DMS114 treated with DMSO at 0.1 percent for 48 hours (cell line): ENCODE data around the gene TMEM101.
A peak's percentile ranks its signal among the peaks of the same experiment; 100 is the strongest.
"Not testable (repeated sequence)": the region's sequence is repeated elsewhere in the genome, so short reads cannot be mapped to it uniquely, and the experiment has no call there.

ENCODE experiments used
- DNase-seq: peaks from one replicate; lab custom pipeline; 2025; ENCODE audit not compliant: unreplicated experiment; lab: John Stamatoyannopoulos, UW

The TMEM101 gene

DNA sequence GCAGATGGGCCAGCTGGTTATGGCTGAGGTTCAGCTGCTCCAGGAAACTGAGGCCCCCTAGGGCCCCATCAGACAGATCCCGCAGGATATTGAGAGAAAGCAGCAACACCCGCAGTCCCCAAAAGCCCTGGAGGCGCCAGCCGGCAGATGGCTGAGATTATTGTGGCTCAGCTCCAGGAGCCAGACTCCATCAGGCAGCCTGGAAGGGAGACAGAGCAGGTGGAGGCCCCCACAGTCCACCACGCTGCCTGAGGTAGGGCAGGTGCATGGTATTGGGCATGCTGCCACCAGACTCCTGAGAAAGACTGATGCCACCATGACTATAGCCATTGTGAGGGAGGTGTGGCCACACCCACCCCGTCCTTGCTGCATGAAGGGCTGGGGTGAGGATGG lies 9.5 kb upstream of the TMEM101 start:
- no peak for DNase-seq

DNA sequence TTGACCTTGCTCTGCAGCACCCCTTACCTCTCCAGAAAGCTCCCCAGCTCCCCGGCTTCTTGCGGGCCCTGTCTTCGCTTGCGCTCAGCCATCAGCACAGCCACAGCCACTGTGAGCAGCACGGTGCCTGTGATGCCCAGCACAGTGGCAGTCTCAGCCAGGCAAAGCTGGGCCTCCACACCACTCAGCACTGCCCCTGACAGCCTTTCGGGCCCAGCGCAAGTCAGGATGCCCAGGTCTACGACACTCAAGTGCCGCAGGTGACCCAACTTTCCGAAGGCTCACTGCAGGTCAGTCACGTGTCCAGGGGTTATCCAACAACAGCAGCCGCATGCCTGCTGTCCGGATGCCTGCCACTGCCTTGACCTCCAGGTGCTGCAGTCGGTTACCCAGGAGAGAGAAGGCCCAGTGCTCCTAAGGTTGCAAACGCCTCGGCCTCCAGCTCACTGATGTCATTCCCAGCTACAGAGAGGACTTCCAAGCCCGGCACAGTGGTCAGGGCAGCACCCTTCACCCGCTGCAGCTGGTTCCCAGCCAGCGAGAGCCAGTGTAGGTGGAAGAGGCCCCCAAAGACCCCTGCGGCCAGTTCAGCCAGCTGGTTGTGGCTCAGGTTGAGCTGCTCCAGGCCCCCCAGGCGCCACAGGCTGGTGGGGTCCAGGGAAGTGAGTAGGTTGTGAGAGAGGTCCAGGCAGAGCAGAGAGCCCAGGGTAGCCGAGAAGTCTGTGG lies 8.9 kb upstream of the TMEM101 start:
- DNase-seq = no peak

DNA sequence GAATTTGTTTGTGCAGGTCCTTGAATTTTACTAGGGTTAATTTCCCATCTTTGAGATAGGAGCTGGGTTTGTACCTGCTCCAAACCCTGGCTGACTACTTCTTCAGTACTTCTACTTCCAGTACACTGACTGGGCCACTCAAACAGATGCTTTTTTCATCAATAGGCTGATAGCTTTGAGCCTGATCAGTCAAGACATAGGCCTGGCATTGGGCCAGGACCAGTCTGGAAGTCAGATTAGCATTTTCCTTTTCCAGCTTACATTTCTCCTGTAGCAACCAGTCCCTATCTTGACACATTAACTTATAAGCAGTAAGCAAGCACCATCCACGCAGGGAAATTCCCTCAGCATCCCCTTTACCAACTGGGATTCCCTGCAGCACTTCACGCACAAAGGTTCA lies 7.5 kb upstream of the TMEM101 start:
- DNase-seq = no peak

DNA sequence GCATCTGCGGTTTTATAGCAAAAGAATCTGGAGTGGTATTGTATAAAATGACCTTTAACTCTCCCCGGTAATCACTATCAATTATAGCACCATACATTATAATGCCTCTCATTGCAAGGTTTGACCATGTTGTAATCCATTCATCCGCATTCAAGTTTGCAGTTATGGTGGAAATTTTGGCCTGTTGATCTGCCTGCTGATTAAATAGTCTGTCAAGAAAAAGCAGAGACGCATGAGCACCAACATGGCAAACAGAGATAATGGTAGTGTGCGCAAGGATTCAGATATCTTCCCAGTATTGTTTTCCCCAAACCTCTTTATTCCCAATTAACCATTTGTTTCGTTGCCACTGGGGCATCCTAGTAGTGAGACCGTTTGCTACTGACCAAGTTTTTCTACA lies 6.5 kb upstream of the TMEM101 start:
- DNase-seq = not testable (repeated sequence)

DNA sequence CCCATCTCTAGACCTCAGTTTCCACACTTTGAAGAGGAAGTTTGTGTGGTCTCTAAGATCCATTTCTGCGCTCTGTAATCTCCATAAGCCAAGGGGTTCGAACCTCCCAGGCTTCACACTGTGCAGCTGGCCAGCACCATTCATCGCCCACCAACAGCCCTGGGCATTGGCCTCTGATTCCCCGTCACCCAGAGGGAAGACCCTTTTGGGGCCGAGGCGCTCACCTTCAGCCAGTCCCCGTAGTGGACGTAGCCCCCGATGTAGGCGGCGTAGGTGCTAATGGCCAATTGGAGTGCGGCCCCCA lies 678 bp downstream of the TMEM101 start:
- peak; percentile 20 for DNase-seq

DNA sequence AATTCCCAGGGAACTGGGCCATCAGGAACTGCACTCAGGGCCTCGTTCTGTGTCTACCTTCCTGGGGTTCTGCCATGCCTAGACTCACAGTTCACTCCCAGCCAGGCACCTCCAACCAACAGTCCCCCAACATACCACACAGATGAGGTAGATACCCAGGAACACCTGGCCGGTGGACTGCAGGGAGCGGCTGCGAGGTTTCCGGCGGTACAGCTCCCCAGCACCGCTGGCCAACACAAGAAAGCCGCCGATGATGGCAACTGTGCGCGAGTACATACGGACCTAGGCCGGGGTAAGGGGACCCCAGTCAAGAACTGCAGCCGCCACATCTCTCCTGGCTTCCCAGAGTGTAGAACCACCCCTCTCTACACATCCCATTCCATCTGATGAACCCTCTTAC lies 1.9 kb downstream of the TMEM101 start:
- DNase-seq = no peak

DNA sequence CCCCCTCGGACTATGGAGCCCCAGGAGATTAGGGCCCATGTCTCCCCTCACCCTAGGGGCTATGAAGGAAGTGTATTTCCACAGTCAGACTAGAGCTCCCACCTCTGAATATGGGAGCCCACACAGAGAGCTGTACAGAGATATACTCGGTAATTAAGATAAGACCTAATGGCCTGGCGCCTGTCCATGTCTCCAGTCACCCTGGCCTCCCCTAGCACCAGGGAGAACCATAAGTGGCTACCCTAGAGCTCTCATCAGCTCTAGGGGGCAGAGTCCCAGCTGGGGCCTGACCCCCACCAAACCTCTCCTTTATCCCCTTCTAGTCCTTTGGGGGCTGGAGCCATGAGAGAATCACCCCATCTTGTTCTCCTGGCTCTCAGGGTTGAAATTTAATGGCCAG lies 2.4 kb downstream of the TMEM101 start:
- no peak for DNase-seq

DNA sequence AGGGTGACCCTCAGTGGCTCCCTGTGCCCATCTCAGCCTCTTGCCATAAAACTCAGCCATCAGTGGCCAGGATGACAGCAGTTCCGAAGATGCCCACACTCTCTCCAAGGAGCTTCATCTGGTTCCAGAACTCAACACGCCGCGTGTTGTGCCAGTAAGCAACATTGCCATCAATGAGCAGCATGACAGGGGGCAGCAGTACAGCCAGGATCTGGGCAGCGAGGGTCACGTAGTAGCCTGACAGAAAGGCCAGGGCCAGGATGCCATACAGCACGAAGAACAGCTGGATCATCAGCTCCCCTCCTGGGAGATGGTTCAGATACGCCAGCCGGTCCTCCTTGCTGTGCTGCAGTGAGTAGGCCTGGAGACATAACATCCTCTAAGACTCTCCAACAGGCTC lies 2.9 kb downstream of the TMEM101 start:
- DNase-seq = no peak

DNA sequence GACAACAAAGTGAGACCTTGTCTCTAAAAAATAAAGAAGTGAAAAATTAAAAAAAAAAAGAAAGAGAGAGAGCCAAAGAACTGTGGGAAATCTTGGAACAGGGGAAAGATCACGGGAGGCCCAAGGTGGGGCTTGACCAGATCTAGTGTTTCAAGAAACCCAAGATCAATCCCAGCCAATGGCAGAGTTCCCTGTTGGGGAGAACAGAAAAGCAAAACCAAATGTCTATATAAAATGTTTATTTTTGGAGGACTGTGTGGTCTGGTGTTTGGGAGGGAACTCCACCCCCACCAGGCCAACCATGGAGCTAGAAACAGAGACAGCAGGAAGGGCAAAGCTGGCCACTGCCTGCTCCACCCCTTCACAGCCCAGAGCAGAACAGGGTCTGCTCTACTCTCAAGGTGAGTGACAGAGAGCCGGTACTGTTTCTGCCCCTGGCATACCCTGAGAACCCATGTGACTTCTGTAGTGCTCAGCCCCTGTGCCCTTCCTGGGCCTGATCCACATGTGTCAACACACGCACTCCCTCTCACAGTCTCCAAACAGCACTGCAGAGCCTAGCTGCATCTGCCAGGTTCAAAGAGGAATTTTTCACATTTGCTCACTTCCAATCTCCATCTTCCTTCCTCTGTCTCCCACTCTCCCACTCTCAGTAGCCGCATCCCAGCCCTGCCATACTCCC lies 3.7 kb downstream of the TMEM101 start:
- DNase-seq = no peak

DNA sequence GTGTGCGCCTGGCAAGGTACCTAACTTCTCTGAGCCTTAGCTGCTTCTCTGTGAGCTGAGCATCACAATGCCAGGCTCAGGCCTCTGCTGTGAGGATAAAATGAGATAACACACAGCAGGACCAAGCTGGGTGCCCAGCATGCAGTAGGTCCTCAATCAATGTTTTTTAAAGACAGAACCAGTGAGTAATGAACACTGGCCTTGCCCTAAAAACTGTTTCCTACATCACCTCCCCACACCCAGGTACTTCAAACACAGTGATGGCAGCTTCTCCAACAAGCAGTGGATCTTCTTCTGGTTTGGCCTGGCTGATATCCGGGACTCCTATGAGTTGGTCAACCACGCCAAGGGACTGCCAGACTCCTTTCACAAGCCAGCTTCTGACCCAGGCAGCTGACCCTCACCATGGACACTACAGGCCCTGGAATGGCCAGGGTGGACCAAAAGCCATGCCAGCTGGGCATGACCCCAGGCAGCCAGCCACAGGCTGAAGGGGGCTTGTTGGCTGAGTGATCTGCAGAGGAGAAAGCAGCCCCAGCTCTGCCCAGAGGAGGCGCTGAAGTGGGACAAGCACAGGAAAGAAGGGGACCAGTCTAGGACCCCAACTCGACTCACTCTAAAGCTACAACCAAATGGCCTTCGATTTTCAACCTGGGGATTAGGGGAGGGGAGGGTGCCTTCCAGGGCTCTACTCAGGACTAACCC lies 6.4 kb downstream of the TMEM101 start:
- no peak for DNase-seq

DNA sequence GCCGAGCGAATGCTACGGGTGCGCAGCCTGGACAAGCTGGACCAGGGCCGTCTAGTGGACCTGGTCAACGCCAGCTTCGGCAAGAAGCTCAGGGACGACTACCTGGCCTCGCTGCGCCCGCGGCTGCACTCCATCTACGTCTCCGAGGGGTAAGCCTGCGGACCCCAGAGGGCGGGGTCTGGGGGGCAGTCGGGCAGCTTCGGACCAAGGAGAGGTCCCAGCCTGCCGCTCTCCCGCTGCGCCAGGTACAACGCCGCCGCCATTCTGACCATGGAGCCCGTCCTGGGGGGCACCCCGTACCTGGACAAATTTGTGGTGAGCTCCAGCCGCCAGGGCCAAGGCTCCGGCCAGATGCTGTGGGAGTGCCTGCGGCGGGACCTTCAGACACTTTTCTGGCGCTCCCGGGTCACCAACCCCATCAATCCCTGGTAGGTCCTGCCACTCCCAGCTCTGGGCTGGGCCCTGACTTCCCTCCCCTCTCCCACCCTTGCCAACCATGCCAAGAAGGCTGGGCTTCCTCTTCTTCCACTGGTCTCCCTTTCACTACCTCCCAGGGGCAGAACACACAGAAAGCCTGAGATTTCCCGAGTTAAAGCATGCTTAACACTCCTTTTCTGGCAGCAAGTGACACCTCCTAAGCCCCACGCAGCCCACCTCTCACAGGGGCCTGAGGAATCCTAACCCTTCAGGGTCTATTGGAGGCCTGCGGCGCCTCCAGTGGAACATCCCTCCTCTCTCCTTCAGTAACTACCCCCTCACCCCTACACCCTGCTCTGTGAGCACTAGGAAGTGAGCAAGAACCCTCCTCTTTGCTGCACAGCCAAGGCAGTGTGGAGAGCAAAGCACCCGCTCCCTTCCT lies 7.2 kb downstream of the TMEM101 start:
- no peak for DNase-seq

DNA sequence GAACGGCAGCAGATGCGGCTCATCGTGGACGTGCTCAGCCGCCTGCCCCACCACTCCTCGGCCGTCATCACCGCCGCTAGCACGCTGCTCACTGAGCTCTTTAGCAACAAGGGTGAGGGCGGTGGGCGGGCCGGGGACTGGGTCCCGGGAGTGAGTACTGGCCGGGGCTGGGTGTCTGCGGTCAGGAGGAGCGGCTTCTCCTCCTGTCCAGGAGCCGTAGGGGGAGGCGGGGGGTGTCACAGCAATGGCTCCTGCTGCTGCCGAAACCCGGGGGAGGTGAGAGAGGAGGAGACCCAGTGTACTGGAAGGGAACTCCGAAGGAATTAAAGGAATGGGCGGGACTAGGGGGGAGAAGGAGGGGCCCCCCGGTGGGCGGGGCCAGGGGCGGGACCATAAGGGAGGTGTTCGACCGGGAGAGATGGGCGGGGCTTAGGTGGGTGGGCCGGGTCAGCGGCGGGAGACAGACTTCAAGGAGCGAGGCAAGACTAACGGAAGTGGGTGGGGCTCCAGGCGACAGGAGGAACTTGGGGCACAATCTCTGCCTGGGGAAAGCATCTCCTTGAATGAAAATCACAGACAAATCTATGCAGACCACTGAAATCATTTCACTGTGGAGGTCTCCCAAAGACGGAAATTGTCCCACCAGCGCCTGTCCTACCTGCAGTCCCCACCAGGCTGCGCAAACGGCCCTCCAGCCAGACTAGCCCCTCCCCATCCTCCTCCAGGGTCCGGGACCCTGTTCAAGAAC lies 8.0 kb downstream of the TMEM101 start:
- peak; percentile 91 for DNase-seq

DNA sequence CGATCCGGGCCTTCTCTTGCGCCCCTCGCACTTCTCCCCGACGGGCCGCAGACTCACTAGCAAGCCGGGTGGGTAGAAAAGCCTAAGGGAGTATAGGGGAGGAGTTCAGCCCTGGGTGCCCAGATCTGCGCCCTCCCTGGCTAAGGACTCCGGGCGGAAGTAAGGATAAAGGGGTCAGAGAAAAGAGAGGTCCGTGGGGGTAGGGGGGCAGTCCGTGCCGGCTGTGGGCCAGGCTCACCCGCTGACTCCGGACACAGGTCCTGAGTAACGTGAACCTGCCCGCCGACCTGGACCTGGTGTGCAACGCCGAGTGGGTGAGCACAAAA lies 8.5 kb downstream of the TMEM101 start:
- DNase-seq = no peak

DNA sequence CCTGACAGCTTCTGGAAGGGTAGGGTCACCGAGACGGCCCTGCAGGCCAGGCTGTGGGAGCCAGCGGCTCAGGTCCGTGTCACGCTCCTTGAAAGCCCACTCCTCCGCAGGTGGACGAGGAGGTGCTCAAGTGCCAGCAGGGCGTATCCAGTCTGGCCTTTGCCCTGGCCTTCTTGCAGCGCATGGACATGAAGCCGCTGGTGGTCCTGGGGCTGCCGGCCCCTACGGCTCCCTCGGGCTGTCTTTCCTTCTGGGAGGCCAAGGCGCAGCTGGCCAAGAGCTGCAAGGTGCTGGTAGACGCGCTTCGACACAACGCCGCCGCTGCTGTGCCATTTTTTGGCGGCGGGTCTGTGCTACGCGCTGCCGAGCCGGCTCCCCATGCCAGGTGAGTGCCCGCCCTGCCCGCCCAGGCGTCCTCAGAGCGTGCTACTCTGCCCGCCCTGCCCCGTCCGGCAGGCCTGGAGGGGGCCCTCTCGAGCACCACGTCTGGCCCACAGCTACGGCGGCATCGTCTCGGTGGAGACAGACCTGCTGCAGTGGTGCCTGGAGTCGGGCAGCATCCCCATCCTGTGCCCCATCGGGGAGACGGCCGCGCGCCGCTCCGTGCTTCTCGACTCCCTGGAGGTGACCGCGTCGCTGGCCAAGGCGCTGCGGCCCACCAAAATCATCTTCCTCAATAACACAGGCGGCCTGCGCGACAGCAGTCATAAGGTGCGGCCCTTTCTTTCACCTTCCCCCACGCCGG lies 9.1 kb downstream of the TMEM101 start:
- DNase-seq = no peak

DNA sequence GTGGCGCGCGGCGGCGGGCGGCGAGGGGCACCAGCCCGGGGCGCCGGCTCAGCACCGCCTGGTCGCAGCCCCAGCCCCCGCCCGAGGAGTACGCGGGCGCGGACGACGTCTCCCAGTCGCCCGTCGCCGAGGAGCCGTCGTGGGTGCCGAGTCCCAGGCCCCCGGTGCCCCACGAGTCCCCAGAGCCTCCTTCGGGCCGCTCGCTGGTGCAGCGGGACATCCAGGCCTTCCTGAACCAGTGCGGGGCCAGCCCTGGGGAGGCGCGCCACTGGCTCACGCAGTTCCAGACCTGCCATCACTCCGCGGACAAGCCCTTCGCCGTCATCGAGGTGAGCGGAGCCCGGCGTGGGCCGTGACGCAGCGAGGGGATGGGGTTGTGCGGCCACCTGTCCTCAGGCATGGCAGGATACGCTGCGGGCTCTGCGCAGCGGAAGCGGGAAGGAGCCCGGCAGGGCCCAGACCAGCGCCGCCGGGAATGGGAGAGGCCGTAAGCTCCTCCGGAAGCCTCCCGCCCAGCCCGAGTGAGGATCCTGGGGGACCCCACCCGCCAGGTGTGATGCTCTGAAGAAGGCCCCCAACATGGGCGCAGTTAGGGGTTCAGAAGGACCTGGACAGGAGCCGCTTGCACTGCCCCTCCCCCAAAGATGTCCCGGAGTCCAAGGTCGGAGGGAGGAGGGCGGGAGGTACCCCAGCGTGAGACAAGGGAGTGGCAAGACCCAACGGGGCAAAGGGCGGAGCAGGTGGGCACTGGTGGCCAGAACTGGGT lies 9.8 kb downstream of the TMEM101 start:
- no peak for DNase-seq

DNA sequence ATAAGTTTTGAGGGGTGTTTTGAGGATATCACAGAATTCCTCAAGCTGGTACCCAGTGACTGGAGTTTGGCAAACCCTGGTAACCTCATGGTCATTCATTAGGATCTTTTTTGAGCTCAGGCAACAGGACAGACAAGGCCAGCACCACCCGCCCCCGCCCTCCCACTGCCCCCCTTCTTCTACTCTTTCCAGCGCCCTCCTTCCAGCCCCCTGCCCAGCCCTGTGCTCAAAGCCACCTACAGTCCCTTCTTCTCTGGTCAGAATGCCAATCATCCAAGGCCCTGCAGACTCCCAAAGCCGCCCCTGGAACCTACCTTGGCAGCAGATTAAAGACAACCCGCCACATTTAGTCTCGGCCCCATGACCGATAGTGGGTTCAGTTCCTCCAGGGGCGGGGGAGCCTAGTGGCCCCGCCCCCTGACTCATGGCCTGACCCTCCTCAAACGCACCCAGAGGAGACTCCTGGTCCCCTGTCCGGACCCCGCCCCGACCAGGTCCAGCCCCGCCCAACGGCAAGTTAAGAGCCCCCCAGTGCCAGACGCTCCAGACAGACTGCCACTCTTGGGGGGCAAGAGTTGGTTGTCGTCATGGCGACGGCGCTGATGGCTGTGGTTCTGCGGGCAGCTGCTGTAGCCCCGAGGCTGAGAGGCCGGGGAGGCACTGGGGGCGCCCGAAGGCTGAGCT lies 10.5 kb downstream of the TMEM101 start, which contains the start of gene NAGS:
NAGS (plus strand) TSS at position 546 of the 684 bp plus-strand sequence; CDS start at position 588, 42 bp downstream.
- DNase-seq = no peak

DNA sequence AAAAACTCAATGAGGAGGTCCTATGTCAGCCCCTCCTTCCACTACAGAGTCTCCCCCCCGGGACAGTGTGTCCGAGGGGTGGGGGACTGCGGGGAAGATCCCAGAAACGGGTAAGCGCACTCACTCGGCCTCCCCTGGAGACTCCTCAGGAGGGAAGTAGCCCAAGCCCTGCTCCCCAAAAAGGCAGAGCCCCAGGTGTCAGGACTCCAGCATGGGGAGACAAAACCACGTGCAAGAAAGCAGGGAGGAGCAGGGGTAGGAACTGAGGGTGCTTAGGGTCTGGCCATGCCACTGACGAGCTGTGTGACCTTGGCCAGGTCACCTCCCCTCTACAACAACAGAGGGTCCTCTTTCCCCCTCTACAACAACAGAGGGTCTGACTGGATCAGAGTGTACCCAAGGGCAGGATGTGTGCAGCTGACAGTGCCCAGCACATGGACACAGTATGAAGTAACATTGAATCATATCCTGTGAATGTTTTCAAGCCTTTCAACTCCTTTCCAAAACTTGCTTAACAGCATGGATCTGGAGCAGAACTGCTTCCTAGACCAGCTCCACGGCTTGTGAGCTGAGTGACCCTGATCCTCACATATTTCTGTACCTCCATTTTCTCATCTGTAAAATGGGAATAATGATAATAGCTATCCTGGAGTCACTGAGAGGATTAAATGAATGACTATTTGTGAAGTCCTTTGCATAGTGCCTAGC lies 12.5 kb downstream of the TMEM101 start:
- DNase-seq = no peak

DNA sequence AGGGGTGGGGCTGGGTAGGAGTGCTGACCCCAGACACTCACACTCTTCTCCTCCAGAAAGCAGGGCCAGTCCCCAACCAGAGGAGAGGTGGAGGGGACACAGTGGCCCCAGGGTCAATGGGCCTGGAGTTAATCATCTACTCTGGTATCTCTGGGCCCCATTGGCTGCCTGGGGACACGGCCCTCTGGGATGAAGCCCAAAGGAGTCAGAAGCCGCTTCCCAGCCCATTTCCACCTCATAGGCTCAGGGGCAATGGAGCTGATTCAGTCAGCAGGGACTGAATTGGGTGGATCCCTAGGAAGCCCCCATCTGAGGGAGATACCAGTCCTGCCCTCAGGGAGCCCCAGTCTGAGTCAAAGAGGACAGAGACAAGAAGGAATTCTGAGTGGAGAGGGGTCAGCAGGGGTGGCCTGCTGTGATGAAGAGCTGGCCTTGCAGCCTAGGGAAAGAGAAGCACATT lies 13.3 kb downstream of the TMEM101 start:
- DNase-seq = no peak
